Left lung (tissue), 10 donors: ENCODE data around the gene SRCIN1. TPM values are rescaled to one million over a fixed set of nuclear protein-coding genes. Genes with fewer than 3 reads are reported as not detected.

Experiments
- ATAC-seq: fragments of 200-7000 bp; cut with Tn5 transposase; one replicate; pipeline ENCODE4 v1.9.1; 2020; ENCODE audit warnings: moderate library complexity
- DNase-seq, 4 donors: peaks; one replicate each; pipeline ENCODE4 v3.0.0-alpha.2; 2013 to 2020
- H3K27ac ChIP-seq, 2 donors: fragments of 200-600 bp; sonication (generic) in 1 of 2; one replicate each; pipeline versions ENCODE4 v1.5.0 to v1.8.0; 2020 to 2021
- H3K27me3 ChIP-seq, 2 donors: fragments of 200-600 bp; sonication (generic) in 1 of 2; one replicate each; pipeline versions ENCODE4 v1.5.0 to v1.8.0; 2020 to 2021
- H3K36me3 ChIP-seq, 2 donors: fragments of 200-600 bp; sonication (generic) in 1 of 2; one replicate each; pipeline versions ENCODE4 v1.5.0 to v1.8.0; 2020 to 2021
- H3K4me1 ChIP-seq, 2 donors: fragments of 200-600 bp; one replicate each; pipeline ENCODE4 v1.8.0; 2021
- H3K4me3 ChIP-seq, 2 donors: fragments of 200-600 bp; sonication (generic) in 1 of 2; one replicate each; pipeline versions ENCODE4 v1.5.0 to v1.8.0; 2020 to 2021; ENCODE audit warnings: mild to moderate bottlenecking in 1 of 2
- H3K9me3 ChIP-seq, 2 donors: fragments of 200-600 bp; sonication (generic) in 1 of 2; one replicate each; pipeline versions ENCODE4 v1.5.0 to v1.8.0; 2020 to 2021
- intact Hi-C, 2 donors: fragments of 100-400 bp; cut with DNase I; formaldehyde crosslinking; loops; one replicate each; pipeline versions ENCODE4 v1.11.2 to v1.14.2; 2022
- polyA plus RNA-seq, 6 donors: library from polyadenylated mRNA; unstranded; fragments of 120-200 nt; gene quantifications; one replicate each; pipeline ENCODE4 v1.2.1, GENCODE V29; 2013; ENCODE audit not compliant: insufficient read length in 6 of 6
- total RNA-seq, 2 donors: library from RNA; stranded (reverse); fragmentation: NEBNext Ultra II Directional; extraction: Animal tissue kit (Norgen Biotek cat#: 25700); gene quantifications; one replicate each; pipeline ENCODE4 v1.2.1, GENCODE V29; 2021
- TF ChIP-seq, protein P1 (sequence below), 2 donors: fragments of 200-600 bp; sonication (generic) in 1 of 2; IDR thresholded peaks; one replicate each; pipeline versions ENCODE4 v1.5.0 to v1.8.0; 2021; ENCODE audit warnings: antibody characterized with exemption in 2 of 2
- donor health status: DM: no; HTN: yes; CAD: no.
- donor health status: DM: no; HTN: no; CAD: no.

SRCIN1 gene
- total and polyA plus RNA-seq, 8 donors = 2.7 to 10.6 (median 7.4) TPM

DNA sequence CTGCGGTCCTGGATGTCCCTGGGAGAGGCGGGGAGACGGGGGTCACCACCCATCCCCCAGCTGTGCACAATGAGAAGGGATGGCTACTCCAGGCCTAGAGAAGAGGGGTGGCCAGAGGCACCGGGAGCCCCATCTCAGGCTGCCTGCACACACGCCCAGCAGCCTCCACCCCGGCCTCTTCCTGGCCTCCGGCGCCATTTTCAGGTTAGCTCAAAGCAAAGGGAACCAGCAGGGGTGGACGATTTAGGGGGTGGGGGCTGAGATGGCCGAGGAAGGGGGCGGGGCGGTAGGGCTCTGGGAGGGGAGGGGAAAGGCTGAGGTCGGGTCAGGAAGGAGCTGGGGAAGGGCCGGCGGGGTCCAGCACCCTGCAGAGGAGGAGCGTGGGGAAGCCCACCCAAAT, 42.8 kb downstream of the SRCIN1 start:
- DNase-seq (no peak), ATAC-seq (no peak)
- intact Hi-C loops = no loop called here
- peaks cover 7 to 24% of the 10 kb centered on the region in 2 donors for H3K4me1 ChIP-seq
- H3K36me3 ChIP-seq = no peaks in the 10 kb centered on the region
- TF ChIP-seq, protein P1, sequence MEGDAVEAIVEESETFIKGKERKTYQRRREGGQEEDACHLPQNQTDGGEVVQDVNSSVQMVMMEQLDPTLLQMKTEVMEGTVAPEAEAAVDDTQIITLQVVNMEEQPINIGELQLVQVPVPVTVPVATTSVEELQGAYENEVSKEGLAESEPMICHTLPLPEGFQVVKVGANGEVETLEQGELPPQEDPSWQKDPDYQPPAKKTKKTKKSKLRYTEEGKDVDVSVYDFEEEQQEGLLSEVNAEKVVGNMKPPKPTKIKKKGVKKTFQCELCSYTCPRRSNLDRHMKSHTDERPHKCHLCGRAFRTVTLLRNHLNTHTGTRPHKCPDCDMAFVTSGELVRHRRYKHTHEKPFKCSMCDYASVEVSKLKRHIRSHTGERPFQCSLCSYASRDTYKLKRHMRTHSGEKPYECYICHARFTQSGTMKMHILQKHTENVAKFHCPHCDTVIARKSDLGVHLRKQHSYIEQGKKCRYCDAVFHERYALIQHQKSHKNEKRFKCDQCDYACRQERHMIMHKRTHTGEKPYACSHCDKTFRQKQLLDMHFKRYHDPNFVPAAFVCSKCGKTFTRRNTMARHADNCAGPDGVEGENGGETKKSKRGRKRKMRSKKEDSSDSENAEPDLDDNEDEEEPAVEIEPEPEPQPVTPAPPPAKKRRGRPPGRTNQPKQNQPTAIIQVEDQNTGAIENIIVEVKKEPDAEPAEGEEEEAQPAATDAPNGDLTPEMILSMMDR (IDR thresholded peaks at IDR 0.05) = no peak
- no peak overlapping the region for H3K4me3 ChIP-seq
- no peak overlapping the region for H3K27ac ChIP-seq
- H3K27me3 ChIP-seq = peaks cover 69 to 95% of the 10 kb centered on the region in 2 donors
- no peaks in the 10 kb centered on the region for H3K9me3 ChIP-seq

DNA sequence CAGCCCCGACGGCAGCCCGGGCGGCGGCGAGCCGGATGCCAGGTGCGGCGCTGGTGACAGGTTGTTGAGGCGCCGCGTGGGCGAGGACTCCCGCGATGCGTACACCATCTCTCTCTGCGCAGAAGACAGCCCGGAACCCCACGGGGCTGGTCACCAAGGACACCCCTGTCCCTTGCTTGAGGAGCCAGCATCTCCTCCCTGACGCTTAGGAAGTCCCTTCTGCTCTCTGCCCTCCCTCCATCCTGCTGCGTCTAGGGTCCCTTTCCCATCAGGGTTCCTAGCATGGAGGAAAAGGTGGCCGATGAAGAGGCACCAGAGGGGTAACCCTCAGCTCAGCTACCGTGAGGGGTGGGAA, 43.6 kb downstream of the SRCIN1 start:
- intact Hi-C loops = no loop called here
- H3K4me1 ChIP-seq = peaks cover 14 to 31% of the 10 kb centered on the region in 2 donors
- H3K27me3 ChIP-seq = peaks cover 69 to 88% of the 10 kb centered on the region in 2 donors
- ATAC-seq = no peak
- TF ChIP-seq, protein P1 (IDR thresholded peaks at IDR 0.05) = no peak
- H3K4me3 ChIP-seq = no peak overlapping the region
- no peaks in the 10 kb centered on the region for H3K36me3 ChIP-seq
- no peaks in the 10 kb centered on the region for H3K9me3 ChIP-seq
- no peak for DNase-seq
- H3K27ac ChIP-seq = no peak overlapping the region

DNA sequence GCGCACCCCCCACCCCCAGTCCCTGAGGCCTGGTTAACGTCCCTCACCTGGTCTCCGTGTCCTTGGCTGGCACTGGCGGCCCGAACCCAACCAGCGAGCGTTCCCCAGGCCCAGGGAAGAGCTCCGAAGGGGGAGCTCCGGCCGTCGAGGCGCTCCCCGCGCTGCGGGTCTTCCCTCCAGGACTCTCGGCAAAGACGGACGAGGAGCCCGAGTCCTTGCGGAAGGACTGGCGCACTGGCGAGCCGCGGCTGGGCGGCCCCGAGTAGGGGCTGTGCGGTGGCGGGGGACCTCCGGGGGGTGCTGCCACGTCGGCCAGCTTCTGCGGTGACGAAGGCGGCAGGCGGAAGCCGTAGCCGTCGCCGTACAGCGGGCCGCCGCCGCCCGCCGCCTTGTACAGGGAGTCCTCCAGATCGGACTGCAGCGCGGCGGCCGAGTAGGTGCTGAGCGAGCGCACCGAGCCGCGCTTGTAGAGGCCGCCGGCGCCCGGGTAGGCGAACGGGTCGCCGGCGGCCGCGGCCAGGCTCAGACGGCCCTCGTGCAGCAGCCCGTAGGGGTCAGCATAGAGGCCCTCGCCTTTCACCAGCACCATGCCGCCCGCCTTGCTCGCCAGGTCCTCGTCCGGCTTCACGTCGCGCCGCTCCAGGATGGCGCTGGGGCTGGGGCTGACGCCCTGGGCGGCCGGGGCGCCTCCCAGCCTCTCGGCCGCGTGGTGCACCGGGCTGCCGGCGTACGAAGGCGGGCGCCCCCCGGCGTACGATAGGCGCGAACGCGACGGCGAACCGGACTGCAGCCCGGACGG, 44.1 kb downstream of the SRCIN1 start:
- Histone ChIP-seq H3K4me3 (no peak overlapping the region), H3K36me3 (no peaks in the 10 kb centered on the region), H3K27me3 (peaks cover 68 to 82% of the 10 kb centered on the region in 2 donors), H3K9me3 (no peaks in the 10 kb centered on the region), H3K4me1 (peaks cover 14 to 32% of the 10 kb centered on the region in 2 donors), H3K27ac (no peak overlapping the region)
- TF ChIP-seq, protein P1 (IDR thresholded peaks at IDR 0.05) = no peak
- no peak for DNase-seq
- intact Hi-C loops = no loop called here
- ATAC-seq = no peak

DNA sequence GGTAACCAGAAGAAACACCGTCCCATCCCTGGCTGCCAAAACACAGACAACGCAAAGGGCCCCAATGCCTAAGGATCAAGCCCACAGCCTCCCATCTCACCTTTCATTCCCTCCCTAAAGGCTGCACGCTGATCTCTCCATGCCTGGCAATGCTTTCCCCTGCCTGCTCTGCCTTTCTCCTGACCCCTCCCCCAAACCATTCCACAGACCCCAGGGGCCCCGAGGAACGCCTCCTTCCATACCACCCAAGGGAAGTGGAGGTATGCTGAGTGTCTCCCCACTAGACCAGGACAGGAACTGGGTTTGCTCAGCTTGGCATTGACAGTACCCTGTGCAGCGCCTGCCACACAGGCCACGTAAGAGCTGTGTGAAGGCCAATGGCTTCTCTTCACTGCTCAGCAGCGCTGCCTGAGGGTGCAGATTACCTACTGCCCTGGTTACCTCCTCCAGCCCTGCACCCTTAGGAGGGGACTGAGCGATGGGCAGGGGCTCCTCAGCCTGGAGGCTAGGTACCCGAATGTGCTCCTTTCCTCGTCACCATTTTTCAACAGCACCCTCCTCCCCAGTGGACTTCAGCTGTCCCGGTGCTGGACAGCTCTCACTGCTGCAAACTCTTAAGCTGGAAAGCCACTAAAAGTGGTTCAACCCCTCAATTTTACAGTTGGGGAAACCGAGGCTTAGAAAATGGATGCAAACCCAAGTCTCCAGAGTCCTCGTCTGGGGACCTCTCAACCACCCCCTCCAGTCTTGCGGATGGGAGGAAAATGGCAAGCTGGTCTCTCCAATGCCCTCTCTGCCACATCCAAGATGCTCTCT, 45.0 kb downstream of the SRCIN1 start:
- H3K4me1 ChIP-seq = peaks cover 14 to 32% of the 10 kb centered on the region in 2 donors
- intact Hi-C loops = no loop called here
- DNase-seq (peak in 2 of 4 donors; percentile 35 to 57), ATAC-seq (no peak)
- no peaks in the 10 kb centered on the region for H3K9me3 ChIP-seq
- H3K27ac ChIP-seq = no peak overlapping the region
- no peaks in the 10 kb centered on the region for H3K36me3 ChIP-seq
- TF ChIP-seq, protein P1 (IDR thresholded peaks at IDR 0.05) = no peak
- H3K4me3 ChIP-seq = no peak overlapping the region
- H3K27me3 ChIP-seq = peaks cover 59 to 73% of the 10 kb centered on the region in 2 donors

DNA sequence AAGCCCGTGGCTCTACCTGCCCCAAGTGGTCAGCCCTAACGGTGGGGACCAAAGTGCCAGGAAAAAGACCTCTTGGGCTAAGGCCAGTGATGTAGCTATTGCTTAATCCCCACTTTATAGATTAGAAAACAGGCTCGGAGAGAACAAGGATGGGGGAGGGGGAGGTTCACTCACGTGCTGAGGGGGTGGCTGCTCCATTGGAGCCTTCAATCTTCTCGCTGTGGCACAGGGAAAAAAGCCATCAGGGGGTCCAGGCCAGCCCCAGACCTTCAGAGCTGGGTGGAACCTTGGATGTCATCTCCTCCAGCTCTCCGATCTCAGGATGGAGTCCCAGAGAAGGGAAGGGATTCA, 45.9 kb downstream of the SRCIN1 start:
- intact Hi-C loops = no loop called here
- peaks cover 14 to 32% of the 10 kb centered on the region in 2 donors for H3K4me1 ChIP-seq
- TF ChIP-seq, protein P1 (IDR thresholded peaks at IDR 0.05) = no peak
- ATAC-seq (no peak), DNase-seq (no peak)
- H3K27me3 ChIP-seq = peaks cover 51 to 65% of the 10 kb centered on the region in 2 donors
- peak overlapping the region in 1 of 2 donors; percentile 37 for H3K4me3 ChIP-seq
- no peaks in the 10 kb centered on the region for H3K36me3 ChIP-seq
- H3K27ac ChIP-seq = no peak overlapping the region
- no peaks in the 10 kb centered on the region for H3K9me3 ChIP-seq
